Chondrocyte (in vitro differentiated cells): Measurements from ENCODE around the gene NR4A2. TPM values are rescaled to one million over a fixed set of nuclear protein-coding genes. Genes with fewer than 3 reads are reported as not detected.

Source experiments
- DNase-seq: peaks from one replicate; pipeline ENCODE4 v3.0.0; 2021; ENCODE audit warnings: mixed read lengths, low spot score
- H3K27ac Mint-ChIP-seq: one replicate; pipeline ENCODE4 v1.8.0; 2021; ENCODE audit warnings: mild to moderate bottlenecking, moderate library complexity, mixed read lengths; ENCODE audit not compliant: unreplicated experiment
- H3K27me3 Mint-ChIP-seq: 2 replicates; pipeline ENCODE4 v1.8.0; 2021; ENCODE audit warnings: low read depth, mixed read lengths
- H3K36me3 Mint-ChIP-seq: 2 replicates; pipeline ENCODE4 v1.8.0; 2021; ENCODE audit warnings: low read depth, mixed read lengths
- H3K4me1 Mint-ChIP-seq: 2 replicates; pipeline ENCODE4 v1.8.0; 2021; ENCODE audit warnings: low read depth, mild to moderate bottlenecking, mixed read lengths
- H3K4me3 Mint-ChIP-seq: one replicate; pipeline ENCODE4 v1.8.0; 2021; ENCODE audit warnings: mild to moderate bottlenecking, moderate library complexity, mixed read lengths; ENCODE audit not compliant: unreplicated experiment
- H3K9me3 Mint-ChIP-seq: 2 replicates; pipeline ENCODE4 v1.8.0; 2021; ENCODE audit warnings: low read depth, mixed read lengths
- total RNA-seq: library from RNA; stranded (reverse); gene quantifications from 3 replicates; pipeline ENCODE4 v1.2.1, GENCODE V29; 2021
- TF ChIP-seq, protein P1 (sequence below): fragments of 200-600 bp; sonication (generic); IDR thresholded peaks from 2 replicates; pipeline ENCODE4 v1.5.0; 2021; ENCODE audit warnings: antibody characterized with exemption, mild to moderate bottlenecking, moderate library complexity

Gene NR4A2
- total RNA-seq, 1 donor from 2014 or later = 1.2 TPM

DNA sequence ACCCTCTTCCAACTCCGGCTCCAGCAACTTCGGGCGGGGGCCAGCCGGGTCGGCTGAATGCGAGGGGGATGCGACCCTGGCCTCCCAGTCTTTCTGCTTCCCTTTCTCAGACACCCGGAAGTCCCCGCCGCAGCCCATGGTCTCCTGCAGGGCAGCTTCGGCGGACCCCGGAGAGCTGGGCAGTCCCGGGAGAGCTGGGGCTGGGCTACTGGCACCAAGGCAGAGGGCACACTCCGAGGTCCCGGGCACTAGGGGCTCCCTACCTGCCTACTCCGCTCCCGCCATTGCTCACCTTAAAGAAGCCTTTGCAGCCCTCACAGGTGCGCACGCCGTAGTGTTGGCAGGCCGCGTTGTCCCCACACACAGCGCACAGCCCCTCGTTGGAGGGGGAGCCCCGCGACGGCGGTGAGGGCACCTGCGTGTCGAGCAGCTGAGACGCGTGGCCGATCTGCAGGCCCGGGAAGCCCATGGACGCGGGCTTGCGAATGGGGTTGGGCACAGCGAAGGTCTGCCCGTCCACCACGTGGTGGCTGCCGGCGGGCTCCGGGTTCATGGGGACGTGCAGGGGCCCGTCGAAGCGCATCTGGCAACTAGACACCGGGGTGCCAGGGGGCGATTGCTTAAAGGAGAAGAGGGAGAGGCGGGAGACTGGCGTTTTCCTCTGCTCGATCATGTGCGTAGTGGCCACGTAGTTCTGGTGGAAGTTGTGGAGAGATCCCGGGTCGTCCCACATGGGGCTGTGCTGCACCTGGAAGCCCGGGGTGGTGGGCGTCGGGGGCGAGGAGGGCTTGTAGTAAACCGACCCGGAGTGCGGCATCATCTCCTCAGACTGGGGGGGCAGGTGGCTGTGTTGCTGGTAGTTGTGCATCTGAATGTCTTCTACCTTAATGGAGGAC lies 3.2 kb downstream of the NR4A2 start:
- TF ChIP-seq, protein P1, sequence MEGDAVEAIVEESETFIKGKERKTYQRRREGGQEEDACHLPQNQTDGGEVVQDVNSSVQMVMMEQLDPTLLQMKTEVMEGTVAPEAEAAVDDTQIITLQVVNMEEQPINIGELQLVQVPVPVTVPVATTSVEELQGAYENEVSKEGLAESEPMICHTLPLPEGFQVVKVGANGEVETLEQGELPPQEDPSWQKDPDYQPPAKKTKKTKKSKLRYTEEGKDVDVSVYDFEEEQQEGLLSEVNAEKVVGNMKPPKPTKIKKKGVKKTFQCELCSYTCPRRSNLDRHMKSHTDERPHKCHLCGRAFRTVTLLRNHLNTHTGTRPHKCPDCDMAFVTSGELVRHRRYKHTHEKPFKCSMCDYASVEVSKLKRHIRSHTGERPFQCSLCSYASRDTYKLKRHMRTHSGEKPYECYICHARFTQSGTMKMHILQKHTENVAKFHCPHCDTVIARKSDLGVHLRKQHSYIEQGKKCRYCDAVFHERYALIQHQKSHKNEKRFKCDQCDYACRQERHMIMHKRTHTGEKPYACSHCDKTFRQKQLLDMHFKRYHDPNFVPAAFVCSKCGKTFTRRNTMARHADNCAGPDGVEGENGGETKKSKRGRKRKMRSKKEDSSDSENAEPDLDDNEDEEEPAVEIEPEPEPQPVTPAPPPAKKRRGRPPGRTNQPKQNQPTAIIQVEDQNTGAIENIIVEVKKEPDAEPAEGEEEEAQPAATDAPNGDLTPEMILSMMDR = no peak
- no peak overlapping the region for H3K27ac Mint-ChIP-seq
- peaks cover 43% of the 10 kb centered on the region for H3K27me3 Mint-ChIP-seq
- H3K9me3 Mint-ChIP-seq = no peaks in the 10 kb centered on the region
- no peaks in the 10 kb centered on the region for H3K36me3 Mint-ChIP-seq
- DNase-seq = peak; percentile 83
- H3K4me3 Mint-ChIP-seq = no peak overlapping the region
- peaks cover 21% of the 10 kb centered on the region for H3K4me1 Mint-ChIP-seq

DNA sequence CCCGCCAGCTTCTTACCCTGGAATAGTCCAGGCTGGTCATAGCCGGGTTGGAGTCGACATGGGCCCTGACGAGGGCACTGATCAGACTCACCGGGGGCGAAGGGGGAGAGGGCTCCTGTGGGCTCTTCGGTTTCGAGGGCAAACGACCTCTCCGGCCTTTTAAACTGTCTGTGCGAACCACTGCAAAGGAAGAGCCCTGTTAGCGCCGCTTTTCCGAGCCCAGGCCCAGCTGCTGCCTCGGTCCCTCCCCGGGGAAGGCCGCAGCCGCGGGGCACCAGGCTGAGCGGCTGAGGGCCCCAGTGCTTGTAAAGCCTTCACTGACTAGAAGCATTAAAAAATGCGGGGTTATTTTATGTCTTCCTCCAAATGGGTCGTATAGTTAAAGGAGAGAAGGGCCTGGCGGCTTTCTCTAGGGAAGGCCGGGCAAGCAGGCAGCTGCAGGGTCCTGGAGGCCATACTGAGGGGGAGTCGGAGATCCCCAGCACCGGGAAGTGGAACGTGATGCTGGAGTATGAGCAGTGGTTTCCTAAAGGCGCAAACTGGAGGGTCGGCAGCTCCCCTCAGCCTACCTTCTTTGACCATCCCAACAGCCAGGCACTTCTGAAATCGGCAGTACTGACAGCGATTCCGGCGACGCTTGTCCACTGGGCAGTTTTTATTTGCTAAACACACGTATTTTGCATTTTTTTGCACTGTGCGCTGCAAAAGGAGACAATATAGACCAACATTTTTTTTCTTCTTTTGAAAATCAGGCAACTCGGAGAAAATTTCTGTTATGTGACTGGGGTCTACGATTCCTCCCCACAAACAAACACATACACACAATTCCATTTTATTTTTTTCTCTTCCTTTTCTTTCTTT lies 4.5 kb downstream of the NR4A2 start:
- peaks cover 14% of the 10 kb centered on the region for H3K4me1 Mint-ChIP-seq
- TF ChIP-seq, protein P1 = no peak
- H3K27ac Mint-ChIP-seq = no peak overlapping the region
- H3K36me3 Mint-ChIP-seq = no peaks in the 10 kb centered on the region
- H3K4me3 Mint-ChIP-seq = no peak overlapping the region
- DNase-seq = no peak
- no peaks in the 10 kb centered on the region for H3K9me3 Mint-ChIP-seq
- peaks cover 52% of the 10 kb centered on the region for H3K27me3 Mint-ChIP-seq

DNA sequence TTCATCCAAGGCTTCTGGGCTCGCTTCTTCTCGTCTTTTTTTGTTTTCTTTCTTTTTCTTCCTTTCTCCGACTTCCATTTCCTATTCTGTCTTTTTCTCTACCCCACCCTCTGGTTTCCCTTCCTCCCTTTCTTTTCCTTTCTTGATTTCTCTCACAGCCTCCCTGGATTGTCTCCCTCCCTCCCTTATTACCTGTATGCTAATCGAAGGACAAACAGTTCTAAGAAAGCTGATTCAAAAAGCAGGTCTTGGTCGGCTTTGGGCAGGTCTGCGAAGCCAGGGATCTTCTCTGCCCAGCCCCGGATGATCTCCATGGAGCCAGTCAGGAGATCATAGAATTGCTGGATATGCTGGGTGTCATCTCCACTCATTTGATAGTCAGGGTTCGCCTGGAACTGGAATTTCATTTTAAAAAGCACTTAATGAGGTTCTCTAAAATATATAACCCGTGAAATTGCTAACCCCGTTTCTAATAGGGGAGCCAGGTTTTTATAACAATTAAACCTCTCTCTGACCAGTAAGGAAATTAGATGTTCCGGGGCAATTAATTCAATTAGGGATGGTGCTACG lies 5.9 kb downstream of the NR4A2 start:
- Mint-ChIP-seq H3K27ac (no peak overlapping the region), H3K27me3 (peaks cover 64% of the 10 kb centered on the region), H3K4me1 (peaks cover 13% of the 10 kb centered on the region), H3K4me3 (no peak overlapping the region), H3K36me3 (no peaks in the 10 kb centered on the region), H3K9me3 (no peaks in the 10 kb centered on the region)
- TF ChIP-seq, protein P1 = no peak
- DNase-seq = no peak

DNA sequence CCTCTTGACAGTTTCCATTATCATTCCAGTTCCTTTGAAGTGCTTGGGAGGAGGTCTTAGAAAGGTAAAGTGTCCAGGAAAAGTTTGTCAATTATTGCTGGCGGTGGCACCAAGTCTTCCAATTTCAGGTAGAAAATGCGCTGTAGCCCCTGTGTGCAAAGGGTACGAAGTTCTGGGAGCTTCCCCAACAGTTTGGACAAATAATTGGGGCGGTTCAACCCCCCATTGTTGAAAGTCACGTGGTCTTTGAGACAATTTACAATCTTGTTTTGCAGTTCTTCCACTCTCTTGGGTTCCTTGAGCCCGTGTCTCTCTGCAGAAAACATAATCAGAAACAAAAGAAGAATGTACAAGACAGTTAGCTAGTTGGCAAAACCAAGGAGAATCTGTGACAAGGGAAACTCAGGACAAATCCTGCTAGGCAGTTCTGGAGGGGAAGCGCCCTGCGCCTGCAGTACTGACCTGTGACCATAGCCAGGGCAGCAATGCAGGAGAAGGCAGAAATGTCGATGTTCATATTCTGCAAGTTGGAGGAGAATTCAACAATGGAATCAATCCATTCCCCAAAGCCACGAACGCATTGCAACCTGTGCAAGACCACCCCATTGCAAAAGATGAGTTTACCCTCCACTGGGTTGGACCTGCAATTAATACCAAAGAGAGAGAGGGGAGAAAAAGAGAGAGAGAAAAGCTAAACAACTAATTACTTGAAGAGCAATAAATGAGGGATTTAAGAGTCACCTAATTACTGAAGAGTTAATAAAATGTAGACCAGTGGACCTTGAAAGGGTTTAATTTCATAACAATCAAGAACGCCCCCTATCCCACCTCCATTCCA lies 6.6 kb downstream of the NR4A2 start:
- Mint-ChIP-seq H3K9me3 (no peaks in the 10 kb centered on the region), H3K36me3 (no peaks in the 10 kb centered on the region), H3K4me1 (peaks cover 15% of the 10 kb centered on the region), H3K4me3 (no peak overlapping the region), H3K27me3 (peaks cover 67% of the 10 kb centered on the region), H3K27ac (no peak overlapping the region)
- TF ChIP-seq, protein P1 = no peak
- no peak for DNase-seq
